ENCODE results near the gene CKLF.
"Not testable (repeated sequence)": the region's sequence is repeated elsewhere in the genome, so short reads cannot be mapped to it uniquely, and the experiment has no call there.

CKLF gene

DNA sequence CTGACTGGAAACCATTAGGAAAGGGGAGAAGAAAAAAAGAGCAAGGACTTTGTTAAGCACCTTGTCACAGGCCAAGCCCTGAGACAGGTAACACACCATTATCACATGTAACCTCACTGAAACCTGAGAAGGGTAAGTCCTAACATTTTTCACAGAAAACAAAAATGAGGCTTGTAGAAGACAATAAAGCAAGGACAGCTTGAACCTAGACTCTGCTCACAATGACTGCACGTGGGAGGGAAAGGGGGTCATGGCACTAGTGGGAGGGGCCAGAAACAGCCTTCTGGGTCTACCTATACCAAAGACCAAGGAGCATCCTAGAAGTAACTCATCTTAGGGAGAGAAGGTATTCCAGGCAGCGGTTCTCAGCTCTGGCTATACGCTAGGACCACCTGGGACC, 10.0 kb upstream of the CKLF start:
- DNase-seq (ENCODE audit: low read depth) = no peak

DNA sequence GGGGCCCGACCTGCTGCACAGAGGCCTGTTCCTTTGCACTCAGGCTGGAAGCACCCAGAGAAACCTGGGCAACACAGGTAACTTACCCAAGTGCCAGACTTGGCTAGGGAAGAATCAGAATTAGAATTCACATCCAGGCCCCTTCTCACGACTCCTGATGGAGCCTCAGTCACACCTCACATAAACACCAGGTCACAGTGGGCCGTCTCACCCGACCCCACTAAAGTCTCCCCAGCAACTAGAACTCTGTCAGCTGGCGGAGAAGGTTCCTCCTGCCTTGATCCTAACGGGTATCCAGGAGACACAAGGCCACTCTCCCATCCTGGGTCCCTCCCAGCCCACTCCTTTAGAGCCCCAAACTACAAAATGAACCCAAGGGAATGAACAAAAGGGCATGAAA, 8.8 kb upstream of the CKLF start:
- DNase-seq (ENCODE audit: low read depth) = no peak

DNA sequence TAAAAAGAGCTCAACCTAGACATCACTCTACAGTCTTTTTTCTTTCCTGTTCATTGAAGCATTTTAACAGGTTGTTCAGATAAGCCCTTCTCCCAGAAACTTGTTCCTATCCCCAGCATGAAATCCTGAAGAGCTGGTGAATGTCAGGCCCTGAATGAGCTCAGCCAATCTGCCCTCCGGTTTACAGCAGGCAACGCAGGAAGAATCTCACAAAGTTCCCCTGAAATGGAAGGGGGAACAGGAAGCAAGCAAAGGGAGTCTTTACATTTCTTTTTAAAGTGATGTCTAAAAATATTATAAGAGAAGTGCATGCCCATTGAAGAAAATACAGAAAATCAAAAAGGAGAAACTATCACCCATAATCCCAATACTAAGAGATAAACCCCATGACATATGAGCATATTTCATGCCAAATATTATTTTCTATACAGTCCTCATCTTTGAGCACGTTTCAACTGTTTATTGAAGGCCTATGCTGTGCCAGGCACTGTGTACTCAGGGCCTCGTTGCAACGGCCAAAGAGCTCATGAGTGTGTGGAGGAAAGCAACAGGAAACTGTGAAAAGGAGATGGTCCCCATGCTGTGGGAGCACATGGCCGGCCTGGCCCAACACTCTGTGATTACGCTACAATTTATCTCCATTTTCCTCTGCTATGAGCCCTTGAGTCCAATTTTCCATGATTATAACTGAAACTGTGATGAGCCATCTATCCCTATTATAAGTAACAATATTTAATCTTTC, 8.2 kb upstream of the CKLF start:
- no peak for DNase-seq (ENCODE audit: low read depth)

DNA sequence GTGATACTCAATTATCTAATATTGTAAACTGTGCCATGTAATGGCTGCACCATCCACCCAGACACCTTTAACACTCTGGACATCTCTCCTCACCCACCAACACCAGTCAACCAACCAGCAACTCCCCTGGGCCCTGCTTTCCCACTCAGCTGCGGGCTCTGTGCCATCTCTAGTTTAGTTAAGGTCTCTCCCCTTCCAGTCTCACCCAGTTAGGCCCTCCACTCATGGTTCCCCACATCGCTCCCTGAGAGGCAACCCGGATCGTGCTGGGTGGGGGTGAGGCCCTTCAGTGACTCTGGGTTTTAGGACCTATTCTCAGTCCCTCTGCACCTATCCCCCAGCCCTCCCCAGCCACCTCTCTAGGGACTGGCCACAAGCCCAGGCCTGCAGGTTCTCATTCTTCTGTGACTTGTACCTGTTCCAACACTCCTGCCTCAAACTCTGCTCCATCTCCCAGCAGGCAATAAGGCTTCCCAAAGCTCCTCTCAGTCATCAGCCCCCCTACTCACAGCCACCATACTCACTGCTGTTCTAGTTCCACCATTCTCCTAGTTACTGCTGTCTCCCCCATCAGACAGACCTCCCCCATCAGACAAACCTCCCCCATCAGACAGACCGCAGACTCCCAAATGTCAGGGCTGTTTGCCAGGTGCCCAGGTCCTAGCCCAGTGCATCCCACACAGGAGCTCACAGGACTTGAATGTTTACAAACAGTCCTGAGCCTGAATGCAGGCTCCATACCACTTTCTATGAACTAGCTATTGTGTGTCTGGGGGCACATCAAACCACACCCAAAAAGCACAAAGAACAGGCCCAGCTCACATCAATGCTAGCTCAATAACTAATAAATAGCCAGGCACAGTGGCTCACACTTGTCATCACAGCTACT, 5.0 kb upstream of the CKLF start:
- no peak for DNase-seq (ENCODE audit: low read depth)

DNA sequence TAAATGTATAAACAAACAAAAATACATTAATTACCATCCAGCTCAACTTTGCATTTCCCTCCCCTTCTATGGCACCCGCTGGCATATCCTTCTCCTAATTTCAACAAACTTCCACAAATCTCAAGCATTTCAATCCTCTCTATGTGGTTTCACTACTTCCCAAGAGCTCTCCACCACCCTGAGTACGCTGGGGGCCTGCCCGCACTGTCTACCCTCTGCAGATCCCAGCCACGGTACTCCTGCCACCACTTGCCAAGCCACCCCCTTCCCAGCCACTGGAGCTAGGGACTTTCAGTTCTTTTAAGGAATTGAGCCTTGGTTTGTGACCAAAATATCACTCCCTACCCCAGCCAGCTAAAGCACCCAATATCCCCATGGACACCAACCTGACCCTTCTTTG, 4.3 kb upstream of the CKLF start:
- no peak for DNase-seq (ENCODE audit: low read depth)

DNA sequence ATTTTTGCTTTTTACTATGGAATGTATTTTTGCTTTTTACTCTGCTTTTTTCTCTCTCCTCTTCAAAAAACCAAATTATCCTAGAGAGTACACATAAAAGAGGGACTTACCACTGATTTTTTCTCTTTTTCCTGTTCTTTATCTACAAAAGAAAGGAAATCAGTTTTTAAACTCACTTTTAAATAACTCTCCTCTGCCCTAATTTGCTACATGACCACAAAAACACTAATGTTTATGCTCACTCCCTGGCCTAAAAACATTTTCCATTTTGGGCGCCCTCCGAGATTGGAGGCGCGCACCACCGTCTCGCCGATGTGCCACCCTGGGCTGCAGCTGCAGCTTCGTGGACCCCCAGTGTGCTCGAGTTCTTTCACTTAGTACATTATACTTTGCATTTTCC, 3.5 kb upstream of the CKLF start:
- DNase-seq (ENCODE audit: low read depth) = no peak

DNA sequence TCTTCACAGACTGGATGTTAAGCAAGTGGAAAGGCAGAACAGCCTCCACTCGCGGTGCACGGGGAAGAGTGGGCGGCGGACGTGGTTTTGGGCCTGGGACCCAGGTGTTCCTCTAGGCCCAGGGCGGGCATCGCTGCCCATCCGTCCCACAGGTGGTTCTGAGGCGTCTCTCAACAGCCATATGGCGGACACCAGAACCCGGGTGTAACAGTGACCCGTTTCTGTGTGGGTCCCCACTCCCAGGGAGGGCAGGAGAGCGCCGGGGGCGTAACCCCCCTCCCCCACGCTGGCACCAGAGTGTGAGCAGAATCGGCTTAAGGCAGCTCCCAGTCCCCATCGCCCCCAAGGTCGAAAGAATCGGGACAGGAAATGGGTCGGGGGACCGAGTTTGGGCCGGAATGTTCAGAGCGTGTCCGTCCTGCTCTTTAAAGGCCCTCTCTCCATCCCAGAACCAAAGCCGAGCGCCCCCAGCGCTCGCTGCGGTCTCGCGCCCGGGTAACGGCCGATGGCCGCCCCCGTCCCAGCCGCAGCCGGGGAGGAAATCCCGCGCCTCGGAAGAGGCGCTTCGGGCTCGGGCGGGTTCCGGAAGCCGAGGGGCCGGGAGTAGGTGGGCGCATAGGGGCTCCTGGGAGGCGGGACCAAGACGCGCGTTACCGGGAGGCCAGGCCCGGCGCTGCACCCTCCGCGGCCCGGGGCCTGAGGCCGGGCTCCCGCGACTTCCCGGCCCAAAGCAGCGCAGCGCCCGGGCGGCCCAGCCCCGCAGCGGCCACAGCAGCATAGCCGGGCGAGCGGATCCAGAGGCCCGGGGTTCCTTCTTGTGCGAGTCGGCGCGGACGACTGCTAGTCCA, 2.9 kb upstream of the CKLF start, which contains the start of gene TK2:
Gene TK2 (minus strand): TSS at position 839 of the 848 bp plus-strand sequence. CDS start 61 bp downstream, at position 778.
- peak; percentile 24 for DNase-seq (ENCODE audit: low read depth)

DNA sequence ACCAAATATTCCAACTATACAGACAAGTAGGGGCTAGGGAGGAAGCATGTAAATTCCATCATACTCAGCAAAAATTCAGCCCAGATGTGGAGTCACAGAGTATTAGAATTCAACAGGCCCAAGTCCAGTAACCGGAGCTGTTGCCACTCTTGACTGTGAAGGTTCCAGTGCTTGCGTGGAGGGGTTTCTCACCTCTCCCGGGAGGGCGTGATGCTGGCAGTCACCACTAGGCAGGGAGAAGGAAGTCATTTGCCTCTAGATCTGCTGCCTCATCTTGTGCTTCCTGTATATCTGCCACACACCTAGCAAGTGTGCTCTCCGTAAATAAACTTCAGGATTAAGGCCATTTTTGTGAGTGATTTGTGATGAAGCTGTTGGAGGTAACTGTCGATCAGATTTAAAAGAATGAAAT, 1.0 kb upstream of the CKLF start:
- peak; percentile 49 for DNase-seq (ENCODE audit: low read depth)

DNA sequence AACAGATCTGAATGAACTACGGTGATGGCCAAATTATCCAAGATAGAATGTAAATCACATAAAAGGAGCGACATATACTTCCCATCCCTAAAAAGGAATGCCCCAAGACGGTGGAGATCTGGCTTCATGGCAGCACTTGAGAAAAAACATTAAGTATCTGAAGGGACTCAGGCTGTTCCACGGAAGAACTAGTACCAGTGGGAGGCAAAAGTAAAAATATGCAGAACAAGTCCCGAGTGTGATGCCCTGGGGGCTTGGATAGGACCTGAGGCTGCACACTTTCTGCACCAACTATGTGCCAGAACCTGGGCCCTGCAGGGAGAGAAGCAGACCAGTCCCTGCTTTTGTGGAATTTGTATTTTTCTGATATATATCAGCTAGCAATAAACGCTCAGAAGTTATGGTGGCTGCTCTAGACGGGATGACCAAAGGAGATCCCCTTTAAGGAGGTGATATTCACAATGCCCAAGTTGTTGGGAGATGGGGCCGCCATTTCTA, 539 bp upstream of the CKLF start:
- no peak for DNase-seq (ENCODE audit: low read depth)

DNA sequence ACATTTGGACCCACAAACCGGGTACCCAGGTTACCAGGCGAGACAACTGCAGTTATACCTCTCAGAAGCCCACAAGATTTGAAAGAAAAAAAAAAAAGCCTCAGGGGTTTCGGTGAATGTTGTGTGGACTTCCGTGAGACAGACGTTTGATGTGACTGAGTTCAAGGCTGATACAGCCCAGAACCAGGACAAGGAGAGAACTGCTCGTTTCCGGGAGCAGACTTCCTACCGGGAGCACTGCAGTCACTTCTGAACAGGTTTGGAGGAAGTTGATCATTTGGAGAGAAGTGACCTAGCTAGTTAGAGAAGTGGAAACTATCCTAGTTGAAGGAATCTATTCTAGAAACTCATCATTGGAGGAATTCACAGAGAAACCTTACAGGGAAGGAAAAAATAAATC, 847 bp downstream of the CKLF start:
- DNase-seq (ENCODE audit: low read depth) = no peak

DNA sequence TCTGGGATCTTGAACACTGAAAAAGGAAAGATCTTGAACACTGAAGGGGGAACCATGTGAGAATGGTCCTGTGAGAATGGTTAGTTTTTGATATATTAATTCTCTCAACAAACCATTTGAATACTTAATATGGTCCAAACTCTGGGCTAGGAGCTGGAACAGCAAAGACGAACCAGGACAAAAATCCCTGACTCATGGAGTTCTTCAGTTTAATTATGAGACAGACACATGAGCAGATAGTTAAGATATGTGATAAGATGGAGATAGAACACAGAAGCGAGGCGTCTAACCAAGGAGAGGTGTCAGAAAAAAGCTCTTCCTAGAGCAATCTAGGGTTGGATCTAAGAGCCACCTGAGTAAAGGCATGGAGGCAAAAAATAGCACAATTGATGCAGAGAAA, 1.6 kb downstream of the CKLF start:
- no peak for DNase-seq (ENCODE audit: low read depth)

DNA sequence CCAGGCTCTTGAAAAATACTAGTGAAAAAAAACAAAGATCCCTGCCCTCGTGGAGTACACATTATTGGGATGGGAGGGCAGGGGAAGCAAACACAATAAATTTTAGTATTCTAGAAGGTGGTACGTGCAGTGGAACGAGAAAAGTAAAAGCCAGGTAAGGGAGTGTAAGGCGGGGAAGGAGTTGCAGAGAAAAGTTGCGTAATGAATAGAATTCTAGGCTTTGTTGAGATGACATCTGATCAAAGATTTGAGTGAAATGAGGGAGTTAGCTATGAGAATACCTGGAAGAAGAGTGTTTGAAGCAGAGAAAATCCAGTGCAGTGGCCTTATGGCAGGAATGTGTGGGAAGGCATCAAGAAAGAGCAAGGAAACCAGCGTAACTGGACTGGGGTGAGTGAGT, 2.1 kb downstream of the CKLF start:
- no peak for DNase-seq (ENCODE audit: low read depth)

DNA sequence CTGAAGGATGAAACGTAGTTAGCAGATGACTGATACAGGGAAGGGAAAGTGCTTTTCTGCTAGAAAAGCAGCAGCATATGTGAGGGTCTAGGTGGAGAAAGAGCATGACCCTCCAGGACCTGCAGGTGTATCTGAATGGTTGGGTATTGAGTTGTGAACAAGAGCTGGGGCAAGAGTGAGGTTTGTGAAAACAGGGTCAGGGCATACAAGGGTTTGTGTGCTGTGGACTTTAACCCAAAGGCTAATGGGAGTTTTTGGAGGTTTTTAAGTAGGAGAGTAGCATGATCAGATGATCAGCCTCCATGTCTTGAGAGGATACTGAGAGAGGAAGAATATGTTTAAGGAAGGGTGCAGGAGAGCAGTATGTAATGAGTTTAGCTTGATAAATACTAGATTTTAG, 7.7 kb downstream of the CKLF start:
- DNase-seq (ENCODE audit: low read depth) = no peak

DNA sequence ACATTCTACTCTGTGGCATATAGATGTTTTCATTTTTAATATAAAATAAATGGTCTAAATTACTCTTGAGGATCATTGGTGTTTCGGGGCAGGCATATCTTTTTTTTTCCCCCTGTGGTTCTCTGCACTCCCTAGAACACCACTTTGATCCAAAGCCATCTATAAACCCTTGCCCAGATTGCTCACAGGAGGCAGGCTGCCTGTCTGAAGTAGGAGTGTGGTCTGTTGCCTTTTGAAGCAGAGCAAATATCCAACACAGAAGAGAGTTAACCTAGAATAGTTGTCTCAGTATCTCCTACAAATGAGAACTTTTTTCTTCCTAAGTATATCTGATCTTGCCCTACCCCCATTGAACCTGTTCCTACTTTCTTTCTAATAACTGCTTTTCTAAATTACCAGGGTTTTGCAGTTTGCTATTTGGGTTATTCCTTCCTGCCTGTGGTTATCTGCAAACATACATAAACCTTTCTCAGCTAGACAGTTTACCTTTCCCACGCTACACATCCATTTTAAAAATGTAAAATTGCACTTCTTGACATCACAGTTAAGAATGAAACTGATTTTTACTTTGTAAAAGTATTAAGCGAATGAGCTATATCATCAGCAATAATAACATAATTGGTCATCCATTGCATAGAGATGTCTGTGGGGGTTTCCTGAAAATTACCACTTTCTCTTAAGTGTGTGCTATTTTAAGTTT, 9.2 kb downstream of the CKLF start:
- DNase-seq (ENCODE audit: low read depth) = no peak

DNA sequence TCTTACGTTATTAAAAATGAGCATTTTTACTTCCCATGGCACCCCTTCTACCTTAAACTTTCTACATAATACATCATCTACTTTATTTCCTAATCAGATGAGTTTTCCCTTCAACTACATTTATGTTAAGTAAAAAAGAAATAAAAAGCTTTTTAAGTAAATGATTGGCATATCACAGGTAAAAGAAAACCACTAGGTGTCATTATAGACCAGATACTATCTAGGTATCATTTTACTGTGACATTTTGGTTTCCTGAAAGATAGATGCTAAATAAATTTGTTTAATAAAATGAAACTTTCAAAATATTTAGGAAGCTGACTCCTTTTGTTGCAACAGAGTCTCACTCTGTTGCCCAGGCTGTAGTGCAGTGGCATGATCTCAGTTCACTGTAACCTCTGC, 10.0 kb downstream of the CKLF start:
- DNase-seq (ENCODE audit: low read depth) = no peak

DNA sequence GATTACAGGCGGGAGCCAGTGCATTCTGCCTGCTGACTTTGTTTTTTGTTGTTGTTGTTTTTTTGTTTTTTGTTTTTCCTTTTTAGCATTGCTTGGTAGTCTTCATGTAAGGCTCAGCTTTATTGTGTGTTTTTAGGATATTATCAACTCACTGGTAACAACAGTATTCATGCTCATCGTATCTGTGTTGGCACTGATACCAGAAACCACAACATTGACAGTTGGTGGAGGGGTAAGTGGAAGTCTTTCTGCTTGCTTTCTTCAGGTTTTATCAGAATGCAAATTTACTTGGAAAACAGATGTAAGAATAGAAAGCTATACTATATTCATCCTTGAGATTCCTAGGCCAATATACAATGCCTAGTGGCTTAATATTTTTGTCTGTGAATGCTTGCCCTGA, 10.6 kb downstream of the CKLF start:
- no peak for DNase-seq (ENCODE audit: low read depth)

DNA sequence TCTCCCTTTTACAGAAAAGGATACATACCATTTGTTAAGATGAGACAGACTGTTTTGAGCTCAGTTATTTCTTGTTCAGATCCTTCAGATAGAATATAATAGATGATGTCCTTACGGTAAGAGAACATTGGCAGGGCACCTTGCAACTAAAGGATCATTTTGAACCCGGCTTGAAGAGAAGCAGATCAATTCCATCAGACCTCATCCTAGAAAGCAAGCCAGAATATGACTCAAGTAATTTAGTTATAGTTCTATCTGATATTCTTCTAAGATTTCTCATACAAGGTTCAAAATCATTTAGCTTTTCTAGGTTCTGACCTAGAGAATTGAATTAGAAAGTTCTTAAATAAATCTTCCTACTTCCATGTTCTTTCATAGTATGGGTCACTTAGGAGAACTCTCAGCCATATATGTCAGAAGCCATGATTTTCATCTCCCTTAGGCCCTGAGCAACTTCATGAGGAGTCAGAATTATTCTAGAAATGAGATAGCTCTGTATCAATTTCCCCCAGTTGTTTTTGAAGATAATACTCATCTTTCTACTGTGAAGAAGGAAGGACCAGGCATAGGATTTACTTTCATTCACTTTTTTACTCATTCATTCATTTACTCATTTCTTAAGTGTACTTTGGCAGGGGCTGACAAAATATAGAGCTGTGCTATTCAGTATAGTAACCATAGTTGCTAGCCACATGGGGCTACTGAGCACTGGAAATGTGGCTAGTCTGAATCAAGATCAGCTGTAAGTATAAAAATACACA, 11.4 kb downstream of the CKLF start:
- no peak for DNase-seq (ENCODE audit: low read depth)

DNA sequence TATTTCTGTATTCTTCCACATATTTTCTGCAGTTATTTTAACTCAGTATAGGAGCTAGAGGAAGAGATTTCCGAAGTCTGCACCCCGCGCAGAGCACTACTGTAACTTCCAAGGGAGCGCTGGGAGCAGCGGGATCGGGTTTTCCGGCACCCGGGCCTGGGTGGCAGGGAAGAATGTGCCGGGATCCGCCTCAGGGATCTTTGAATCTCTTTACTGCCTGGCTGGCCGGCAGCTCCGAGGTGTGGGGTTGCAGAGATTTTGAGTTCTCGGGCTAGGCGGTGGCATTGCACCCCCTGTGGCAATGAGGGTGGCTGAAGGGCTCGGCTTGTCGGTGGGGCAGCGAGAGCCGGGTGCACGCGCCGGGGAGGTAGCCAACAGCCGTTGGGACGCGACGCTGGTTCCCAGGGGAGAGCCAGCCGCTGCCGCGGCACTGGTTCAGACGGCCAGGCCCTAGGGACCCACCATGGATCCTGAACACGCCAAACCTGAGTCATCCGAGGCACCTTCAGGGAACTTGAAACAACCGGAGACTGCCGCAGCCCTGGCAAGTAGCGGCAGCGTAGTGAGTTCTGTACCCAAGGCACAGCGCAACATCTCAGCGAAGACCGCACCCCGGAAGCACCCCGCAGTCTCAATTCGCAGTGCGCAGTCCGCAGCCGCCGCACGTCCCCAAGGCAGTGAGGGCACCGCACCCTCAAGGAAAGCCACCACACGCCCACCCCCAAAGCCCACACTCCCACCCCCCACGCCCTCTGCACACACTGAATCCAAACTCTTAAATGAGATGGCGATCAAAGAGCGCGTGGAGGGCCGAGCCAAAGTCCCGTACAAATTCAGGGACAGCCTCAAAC, 13.9 kb downstream of the CKLF start, which contains the start of gene CMTM1:
Gene CMTM1 (plus strand): TSS at position 389 of the 851 bp plus-strand sequence. CDS start 75 bp downstream, at position 464.
- DNase-seq (ENCODE audit: low read depth) = no peak

DNA sequence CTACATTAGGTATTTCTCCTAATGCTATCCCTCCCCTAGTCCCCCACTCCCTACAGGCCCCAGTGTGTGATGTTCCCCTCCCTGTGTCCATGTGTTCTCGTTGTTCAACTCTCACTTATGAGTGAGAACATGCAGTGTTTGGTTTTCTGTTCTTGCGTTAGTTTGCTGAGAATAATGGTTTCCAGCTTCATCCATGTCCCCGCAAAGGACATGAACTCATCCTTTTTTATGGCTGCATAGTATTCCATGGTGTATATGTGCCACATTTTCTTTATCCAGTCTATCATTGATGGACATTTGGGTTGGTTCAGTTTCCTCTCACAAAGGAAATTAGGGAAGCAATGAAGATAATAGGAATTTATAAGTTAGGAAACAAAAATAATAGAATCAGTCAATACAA, 14.9 kb downstream of the CKLF start:
- DNase-seq (ENCODE audit: low read depth) = not testable (repeated sequence)

DNA sequence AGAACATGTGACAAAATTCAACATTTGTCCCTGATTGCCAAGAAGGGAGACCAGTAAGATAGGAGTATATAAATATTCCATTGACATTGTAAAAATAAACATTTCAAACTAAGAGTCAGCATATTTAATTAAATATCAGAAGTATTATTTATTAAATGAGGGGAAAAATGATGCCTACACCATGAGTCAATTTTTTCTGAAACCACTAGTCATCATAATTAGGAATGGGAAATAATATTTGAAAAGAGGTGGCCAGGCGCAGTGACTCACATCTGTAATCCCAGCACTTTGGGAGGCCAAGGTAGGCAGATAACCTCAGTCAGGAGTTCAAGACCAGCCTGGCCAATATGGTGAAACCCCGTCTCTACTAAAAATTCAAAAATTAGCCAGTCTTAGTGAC, 16.0 kb downstream of the CKLF start:
- no peak for DNase-seq (ENCODE audit: low read depth)

Data from T follicular helper cell (primary cell).